T-helper 17 cell (primary cell): Measurements from ENCODE around the gene CD2BP2. TPM values are rescaled to one million over a fixed set of nuclear protein-coding genes. Genes with fewer than 3 reads are reported as not detected.
"Not testable (repeated sequence)": the region's sequence is repeated elsewhere in the genome, so short reads cannot be mapped to it uniquely, and the experiment has no call there.

Source experiments
- ATAC-seq: fragments of 150-1000 bp; cut with Tn5 transposase; 2 replicates; pipeline ENCODE4 v1.10.0; 2021; ENCODE audit warnings: mild to moderate bottlenecking, moderate library complexity
- DNase-seq, 3 donors: peaks; one replicate each; pipeline versions ENCODE4 v3.0.0 to v3.0.0-alpha.2; 2020 to 2021
- H3K9me3 ChIP-seq: one replicate; pipeline ENCODE4 v1.7.0; 2013; ENCODE audit warnings: low read length, mild to moderate bottlenecking; ENCODE audit not compliant: control insufficient read depth, poor library complexity, severe bottlenecking
- H3K27ac Mint-ChIP-seq: one replicate; pipeline ENCODE4 v1.8.0; 2022; ENCODE audit warnings: mild to moderate bottlenecking, moderate library complexity, mixed read lengths
- H3K27me3 Mint-ChIP-seq: one replicate; pipeline ENCODE4 v1.8.0; 2022; ENCODE audit warnings: mixed read lengths
- H3K36me3 Mint-ChIP-seq: one replicate; pipeline ENCODE4 v1.8.0; 2022; ENCODE audit warnings: low read depth, mixed read lengths
- H3K4me1 Mint-ChIP-seq: one replicate; pipeline ENCODE4 v1.8.0; 2022; ENCODE audit warnings: mild to moderate bottlenecking, mixed read lengths
- H3K4me3 Mint-ChIP-seq: one replicate; pipeline ENCODE4 v1.8.0; 2022; ENCODE audit warnings: mild to moderate bottlenecking, moderate library complexity, mixed read lengths
- total RNA-seq, 4 donors: library from RNA in 2 of 4; stranded (reverse) in 2 of 4; gene quantifications; one replicate each; pipeline ENCODE4 v1.2.3 and lab custom pipeline; 2022 to 2026

CD2BP2 gene
- total RNA-seq, 2 donors from 2014 or later = 35.5 to 44.8 TPM

- no peaks in the 10 kb centered on the region for H3K9me3 ChIP-seq
- DNase-seq (no peak), ATAC-seq (no peak)
- Mint-ChIP-seq H3K27me3 (no peaks in the 10 kb centered on the region), H3K27ac (peak overlapping the region; percentile 19), H3K4me1 (peaks cover 26% of the 10 kb centered on the region), H3K36me3 (no peaks in the 10 kb centered on the region), H3K4me3 (no peak overlapping the region)
These were observed 3.3 kb downstream of the CD2BP2 start for GRCh38 chr16:30351586-30352419.

- H3K9me3 ChIP-seq = no peaks in the 10 kb centered on the region
- no peaks in the 10 kb centered on the region for H3K36me3 Mint-ChIP-seq
- no peak overlapping the region for H3K4me3 Mint-ChIP-seq
- ATAC-seq (no peak), DNase-seq (no peak)
- peaks cover 22% of the 10 kb centered on the region for H3K4me1 Mint-ChIP-seq
- H3K27ac Mint-ChIP-seq = peak overlapping the region; percentile 19
- H3K27me3 Mint-ChIP-seq = no peaks in the 10 kb centered on the region
These were observed 4.1 kb downstream of the CD2BP2 start for GRCh38 chr16:30351001-30351441.

- Mint-ChIP-seq H3K4me3 (no peak overlapping the region), H3K36me3 (no peaks in the 10 kb centered on the region), H3K27ac (peak overlapping the region; percentile 84), H3K4me1 (peaks cover 16% of the 10 kb centered on the region), H3K27me3 (no peaks in the 10 kb centered on the region)
- ATAC-seq (no peak), DNase-seq (no peak)
- no peaks in the 10 kb centered on the region for H3K9me3 ChIP-seq
These were observed 4.8 kb downstream of the CD2BP2 start for GRCh38 chr16:30350134-30350871.

GRCh38 chr16:30349675-30350074 lies 5.4 kb downstream of the CD2BP2 start:
- H3K27ac Mint-ChIP-seq = peak overlapping the region; percentile 84
- DNase-seq (no peak), ATAC-seq (no peak)
- no peaks in the 10 kb centered on the region for H3K9me3 ChIP-seq
- no peaks in the 10 kb centered on the region for H3K36me3 Mint-ChIP-seq
- H3K27me3 Mint-ChIP-seq = no peaks in the 10 kb centered on the region
- H3K4me1 Mint-ChIP-seq = peaks cover 14% of the 10 kb centered on the region
- H3K4me3 Mint-ChIP-seq = no peak overlapping the region

GRCh38 chr16:30348929-30349328 lies 6.2 kb downstream of the CD2BP2 start:
- no peak for ATAC-seq
- Mint-ChIP-seq H3K27ac (peak overlapping the region; percentile 84), H3K4me3 (no peak overlapping the region), H3K36me3 (no peaks in the 10 kb centered on the region), H3K4me1 (peaks cover 7% of the 10 kb centered on the region), H3K27me3 (no peaks in the 10 kb centered on the region)
- no peak for DNase-seq
- H3K9me3 ChIP-seq = no peaks in the 10 kb centered on the region

GRCh38 chr16:30348113-30348512 lies 7.0 kb downstream of the CD2BP2 start:
- H3K4me3 Mint-ChIP-seq = no peak overlapping the region
- no peaks in the 10 kb centered on the region for H3K27me3 Mint-ChIP-seq
- peaks cover 5% of the 10 kb centered on the region for H3K4me1 Mint-ChIP-seq
- DNase-seq (no peak), ATAC-seq (no peak)
- no peaks in the 10 kb centered on the region for H3K9me3 ChIP-seq
- no peak overlapping the region for H3K27ac Mint-ChIP-seq
- no peaks in the 10 kb centered on the region for H3K36me3 Mint-ChIP-seq

- H3K27ac Mint-ChIP-seq = no peak overlapping the region
- no peak overlapping the region for H3K4me3 Mint-ChIP-seq
- DNase-seq (no peak), ATAC-seq (no peak)
- no peaks in the 10 kb centered on the region for H3K36me3 Mint-ChIP-seq
- H3K4me1 Mint-ChIP-seq = peaks cover 3% of the 10 kb centered on the region
- H3K9me3 ChIP-seq = no peaks in the 10 kb centered on the region
- H3K27me3 Mint-ChIP-seq = no peaks in the 10 kb centered on the region
These were observed 8.8 kb downstream of the CD2BP2 start for GRCh38 chr16:30346286-30346685.

GRCh38 chr16:30343491-30343820 lies 11.7 kb downstream of the CD2BP2 start:
- not testable (repeated sequence) for H3K36me3 Mint-ChIP-seq, H3K4me1 Mint-ChIP-seq, H3K27me3 Mint-ChIP-seq, H3K27ac Mint-ChIP-seq, H3K9me3 ChIP-seq, H3K4me3 Mint-ChIP-seq, ATAC-seq, DNase-seq

GRCh38 chr16:30342751-30343490 lies 12.2 kb downstream of the CD2BP2 start:
- H3K27me3 Mint-ChIP-seq = no peaks in the 10 kb centered on the region
- no peak overlapping the region for H3K4me3 Mint-ChIP-seq
- no peak for DNase-seq
- no peak for ATAC-seq
- no peaks in the 10 kb centered on the region for H3K36me3 Mint-ChIP-seq
- peaks cover 2% of the 10 kb centered on the region for H3K4me1 Mint-ChIP-seq
- H3K9me3 ChIP-seq = no peaks in the 10 kb centered on the region
- H3K27ac Mint-ChIP-seq = no peak overlapping the region

- H3K36me3 Mint-ChIP-seq, DNase-seq, H3K4me1 Mint-ChIP-seq, H3K4me3 Mint-ChIP-seq, H3K9me3 ChIP-seq, H3K27me3 Mint-ChIP-seq, H3K27ac Mint-ChIP-seq, ATAC-seq: not testable (repeated sequence)
These were observed 13.1 kb downstream of the CD2BP2 start for GRCh38 chr16:30341971-30342370.

GRCh38 chr16:30340621-30341020 lies 14.5 kb downstream of the CD2BP2 start:
- H3K4me3 Mint-ChIP-seq = no peak overlapping the region
- H3K27me3 Mint-ChIP-seq = no peaks in the 10 kb centered on the region
- no peak overlapping the region for H3K27ac Mint-ChIP-seq
- H3K9me3 ChIP-seq = no peaks in the 10 kb centered on the region
- no peaks in the 10 kb centered on the region for H3K36me3 Mint-ChIP-seq
- peaks cover 7% of the 10 kb centered on the region for H3K4me1 Mint-ChIP-seq
- ATAC-seq (no peak), DNase-seq (no peak)

- not testable (repeated sequence) for H3K27ac Mint-ChIP-seq, H3K27me3 Mint-ChIP-seq, H3K9me3 ChIP-seq, H3K4me3 Mint-ChIP-seq, H3K36me3 Mint-ChIP-seq, DNase-seq, ATAC-seq
- H3K4me1 Mint-ChIP-seq = peaks cover 12% of the 10 kb centered on the region
These were observed 16.4 kb downstream of the CD2BP2 start for GRCh38 chr16:30338715-30339114.

GRCh38 chr16:30337964-30338357 lies 17.1 kb downstream of the CD2BP2 start:
- H3K4me3 Mint-ChIP-seq, H3K36me3 Mint-ChIP-seq, H3K27me3 Mint-ChIP-seq, DNase-seq, H3K27ac Mint-ChIP-seq, ATAC-seq, H3K9me3 ChIP-seq: not testable (repeated sequence)
- peaks cover 12% of the 10 kb centered on the region for H3K4me1 Mint-ChIP-seq
